Neural cell (in vitro differentiated cells): ENCODE measurements around the gene DPP6. TPM values are rescaled to one million over a fixed set of nuclear protein-coding genes. Genes with fewer than 3 reads are reported as not detected.

Source experiments
- H2AFZ ChIP-seq: fragments of 200-600, 300-800 bp; sonication (generic), shearing (Covaris generic); 2 replicates; pipeline ENCODE4 v1.6.0; 2014; ENCODE audit warnings: low read depth, mild to moderate bottlenecking, antibody characterized with exemption, low read length, moderate library complexity
- H3F3A ChIP-seq: fragments of 200-600 bp; shearing (Covaris generic); 2 replicates; pipeline ENCODE4 v1.6.1; 2016; ENCODE audit warnings: mild to moderate bottlenecking, moderate library complexity, mixed read lengths, antibody characterized with exemption, low read length; ENCODE audit not compliant: insufficient read depth, poor library complexity, severe bottlenecking
- H3K27ac ChIP-seq: fragments of 200-600, 300-800 bp; sonication (generic), shearing (Covaris generic); 2 replicates; pipeline ENCODE4 v1.5.1; 2014; ENCODE audit warnings: mild to moderate bottlenecking, low read length, moderate library complexity
- H3K27me3 ChIP-seq: fragments of 300-800, 200-600 bp; sonication (generic), shearing (Covaris generic); 2 replicates; pipeline ENCODE4 v1.6.0; 2014; ENCODE audit warnings: mild to moderate bottlenecking, low read depth, low read length, moderate library complexity; ENCODE audit not compliant: insufficient read depth
- H3K36me3 ChIP-seq: fragments of 300-800, 200-600 bp; sonication (generic), shearing (Covaris generic); 2 replicates; pipeline ENCODE4 v1.5.1; 2014; ENCODE audit warnings: mild to moderate bottlenecking, antibody characterized with exemption, low read length, moderate library complexity; ENCODE audit not compliant: insufficient read depth
- H3K4me2 ChIP-seq: fragments of 300-800, 200-600 bp; sonication (generic), shearing (Covaris generic); 2 replicates; pipeline ENCODE4 v1.6.0; 2014; ENCODE audit warnings: mild to moderate bottlenecking, low read length
- H3K4me3 ChIP-seq: fragments of 300-800, 200-600 bp; sonication (generic), shearing (Covaris generic); 2 replicates; pipeline ENCODE4 v1.5.1; 2014; ENCODE audit warnings: mild to moderate bottlenecking, low read length, moderate library complexity
- H3K79me2 ChIP-seq: fragments of 200-600 bp; shearing (Covaris generic); replicated peaks from 2 replicates; pipeline ENCODE4 v1.6.0; 2014; ENCODE audit warnings: mild to moderate bottlenecking, low read length, moderate library complexity; ENCODE audit not compliant: insufficient read depth
- H3K9ac ChIP-seq: fragments of 300-800, 200-600 bp; sonication (generic), shearing (Covaris generic); 2 replicates; pipeline ENCODE4 v1.6.1; 2016; ENCODE audit warnings: mild to moderate bottlenecking, low read length, mixed read lengths
- H3K9me2 ChIP-seq: fragments of 200-600 bp; shearing (Covaris generic); 2 replicates; pipeline ENCODE4 v1.6.1; 2016; ENCODE audit warnings: mild to moderate bottlenecking, low read length, mixed read lengths; ENCODE audit not compliant: insufficient read depth
- H3K9me3 ChIP-seq: fragments of 200-600, 300-800 bp; sonication (generic), shearing (Covaris generic); 2 replicates; pipeline ENCODE4 v1.6.1; 2016; ENCODE audit warnings: mild to moderate bottlenecking, mixed run types, low read length, moderate library complexity, mixed read lengths
- H4K20me1 ChIP-seq: fragments of 200-600 bp; shearing (Covaris generic); 2 replicates; pipeline ENCODE4 v1.6.1; 2016; ENCODE audit warnings: mild to moderate bottlenecking, mixed run types; ENCODE audit not compliant: insufficient read depth
- CTCF ChIP-seq: fragments of 450-650 bp; IDR thresholded peaks from 2 replicates; pipeline ENCODE4 v1.5.1; 2014; ENCODE audit warnings: antibody characterized with exemption, mild to moderate bottlenecking, moderate library complexity; ENCODE audit not compliant: poor library complexity, severe bottlenecking
- EP300 ChIP-seq: fragments of 450-650 bp; conservative IDR thresholded peaks from 2 replicates; pipeline ENCODE4 v1.6.1; 2014; ENCODE audit warnings: antibody characterized with exemption, mild to moderate bottlenecking, moderate library complexity; ENCODE audit not compliant: poor library complexity, severe bottlenecking
- EZH2 ChIP-seq: fragments of 200-600, 300-800 bp; shearing (Covaris generic), sonication (generic); IDR thresholded peaks from 2 replicates; pipeline ENCODE4 v1.6.1; 2014; ENCODE audit warnings: antibody characterized with exemption, low read length, borderline replicate concordance, mild to moderate bottlenecking; ENCODE audit not compliant: insufficient read depth, poor library complexity, severe bottlenecking
- MXI1 ChIP-seq: fragments of 450-650 bp; conservative IDR thresholded peaks from 2 replicates; pipeline ENCODE4 v1.6.1; 2014; ENCODE audit warnings: antibody characterized with exemption, mild to moderate bottlenecking; ENCODE audit not compliant: poor library complexity, severe bottlenecking
- POLR2AphosphoS5 ChIP-seq: IDR thresholded peaks from 2 replicates; pipeline ENCODE4 v1.6.1; 2012
- RAD21 ChIP-seq: fragments of 450-650 bp; conservative IDR thresholded peaks from 2 replicates; pipeline ENCODE4 v1.6.1; 2014; ENCODE audit warnings: antibody characterized with exemption, mild to moderate bottlenecking, moderate library complexity
- SMC3 ChIP-seq: fragments of 450-650 bp; conservative IDR thresholded peaks from 2 replicates; pipeline ENCODE4 v1.6.1; 2014; ENCODE audit warnings: antibody characterized with exemption, mild to moderate bottlenecking, moderate library complexity; ENCODE audit not compliant: poor library complexity
- TAF1 ChIP-seq: IDR thresholded peaks from 2 replicates; pipeline ENCODE4 v1.6.1; 2012; ENCODE audit warnings: low read depth
- polyA plus RNA-seq: library from polyadenylated mRNA; depleted of rRNA; stranded (reverse); fragments of >200 nt; gene quantifications from 2 replicates; pipeline ENCODE4 v1.2.3, GENCODE V29; 2014
- TF ChIP-seq, protein P1 (sequence below): IDR thresholded peaks from 2 replicates; pipeline ENCODE4 v1.6.1; 2012; ENCODE audit warnings: borderline replicate concordance

Gene DPP6
- polyA plus RNA-seq, 1 donor from 2014 or later = 20.4 TPM

- H3K79me2 ChIP-seq = no peaks in the 10 kb centered on the region
- H3K9me3 ChIP-seq = no peaks in the 10 kb centered on the region
- H3K4me2 ChIP-seq = no peak overlapping the region
These were observed 785.4 kb downstream of the DPP6 start for GRCh38 chr7:154837622-154838021.

GRCh38 chr7:154840086-154840485 is 787.9 kb downstream of the DPP6 start:
- no peaks in the 10 kb centered on the region for H3K27me3 ChIP-seq

More at GRCh38 chr7:154837622-154838021, 785.4 kb downstream of the DPP6 start:
- H4K20me1 ChIP-seq = no peaks in the 10 kb centered on the region
- peaks cover 3% of the 10 kb centered on the region for H3K36me3 ChIP-seq
- H3K27ac ChIP-seq = no peak overlapping the region
- H2AFZ ChIP-seq = no peak overlapping the region
- TF ChIP-seq EP300 (no peak), MXI1 (no peak), EZH2 (no peak), POLR2AphosphoS5 (no peak), CTCF (no peak), SMC3 (no peak), RAD21 (no peak), TAF1 (no peak)
- TF ChIP-seq, protein P1, sequence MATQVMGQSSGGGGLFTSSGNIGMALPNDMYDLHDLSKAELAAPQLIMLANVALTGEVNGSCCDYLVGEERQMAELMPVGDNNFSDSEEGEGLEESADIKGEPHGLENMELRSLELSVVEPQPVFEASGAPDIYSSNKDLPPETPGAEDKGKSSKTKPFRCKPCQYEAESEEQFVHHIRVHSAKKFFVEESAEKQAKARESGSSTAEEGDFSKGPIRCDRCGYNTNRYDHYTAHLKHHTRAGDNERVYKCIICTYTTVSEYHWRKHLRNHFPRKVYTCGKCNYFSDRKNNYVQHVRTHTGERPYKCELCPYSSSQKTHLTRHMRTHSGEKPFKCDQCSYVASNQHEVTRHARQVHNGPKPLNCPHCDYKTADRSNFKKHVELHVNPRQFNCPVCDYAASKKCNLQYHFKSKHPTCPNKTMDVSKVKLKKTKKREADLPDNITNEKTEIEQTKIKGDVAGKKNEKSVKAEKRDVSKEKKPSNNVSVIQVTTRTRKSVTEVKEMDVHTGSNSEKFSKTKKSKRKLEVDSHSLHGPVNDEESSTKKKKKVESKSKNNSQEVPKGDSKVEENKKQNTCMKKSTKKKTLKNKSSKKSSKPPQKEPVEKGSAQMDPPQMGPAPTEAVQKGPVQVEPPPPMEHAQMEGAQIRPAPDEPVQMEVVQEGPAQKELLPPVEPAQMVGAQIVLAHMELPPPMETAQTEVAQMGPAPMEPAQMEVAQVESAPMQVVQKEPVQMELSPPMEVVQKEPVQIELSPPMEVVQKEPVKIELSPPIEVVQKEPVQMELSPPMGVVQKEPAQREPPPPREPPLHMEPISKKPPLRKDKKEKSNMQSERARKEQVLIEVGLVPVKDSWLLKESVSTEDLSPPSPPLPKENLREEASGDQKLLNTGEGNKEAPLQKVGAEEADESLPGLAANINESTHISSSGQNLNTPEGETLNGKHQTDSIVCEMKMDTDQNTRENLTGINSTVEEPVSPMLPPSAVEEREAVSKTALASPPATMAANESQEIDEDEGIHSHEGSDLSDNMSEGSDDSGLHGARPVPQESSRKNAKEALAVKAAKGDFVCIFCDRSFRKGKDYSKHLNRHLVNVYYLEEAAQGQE = no peak
- no peak overlapping the region for H3K9ac ChIP-seq
- no peak overlapping the region for H3K4me3 ChIP-seq
- H3F3A ChIP-seq = no peaks in the 10 kb centered on the region
- H3K27me3 ChIP-seq = no peaks in the 10 kb centered on the region
- H3K9me2 ChIP-seq = no peaks in the 10 kb centered on the region

More at GRCh38 chr7:154840086-154840485, 787.9 kb downstream of the DPP6 start:
- H3F3A ChIP-seq = no peaks in the 10 kb centered on the region
- no peaks in the 10 kb centered on the region for H3K9me3 ChIP-seq
- no peak overlapping the region for H3K9ac ChIP-seq
- TF ChIP-seq SMC3 (no peak), POLR2AphosphoS5 (no peak), EZH2 (no peak), RAD21 (no peak), TAF1 (no peak), EP300 (no peak), MXI1 (no peak), CTCF (no peak)
- TF ChIP-seq, protein P1 = no peak
- no peak overlapping the region for H3K27ac ChIP-seq
- H3K4me3 ChIP-seq = no peak overlapping the region
- no peak overlapping the region for H3K4me2 ChIP-seq
- no peak overlapping the region for H2AFZ ChIP-seq
- H3K79me2 ChIP-seq = no peaks in the 10 kb centered on the region
- no peaks in the 10 kb centered on the region for H3K9me2 ChIP-seq
- H3K36me3 ChIP-seq = peaks cover 3% of the 10 kb centered on the region
- no peaks in the 10 kb centered on the region for H4K20me1 ChIP-seq
